NCI-H2171 (cell line): ENCODE measurements around the gene AFMID.
"Not testable (repeated sequence)": the region's sequence is repeated elsewhere in the genome, so short reads cannot be mapped to it uniquely, and the experiment has no call there.

Experiments used
- DNase-seq: peaks from one replicate; lab custom pipeline; 2025; lab: John Stamatoyannopoulos, UW

The AFMID gene, protein sequence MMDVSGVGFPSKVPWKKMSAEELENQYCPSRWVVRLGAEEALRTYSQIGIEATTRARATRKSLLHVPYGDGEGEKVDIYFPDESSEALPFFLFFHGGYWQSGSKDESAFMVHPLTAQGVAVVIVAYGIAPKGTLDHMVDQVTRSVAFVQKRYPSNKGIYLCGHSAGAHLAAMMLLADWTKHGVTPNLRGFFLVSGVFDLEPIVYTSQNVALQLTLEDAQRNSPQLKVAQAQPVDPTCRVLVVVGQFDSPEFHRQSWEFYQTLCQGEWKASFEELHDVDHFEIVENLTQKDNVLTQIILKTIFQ

GRCh38 chr17:78186692-78187595, at the start of gene AFMID, which contains the start of gene TK1:
AFMID (plus strand) TSS chr17:78187362; CDS start chr17:78187371, 9 bp downstream.
TK1 (minus strand) TSS chr17:78187052; CDS start chr17:78186994, 58 bp downstream.
- peak; percentile 96 for DNase-seq

DNA sequence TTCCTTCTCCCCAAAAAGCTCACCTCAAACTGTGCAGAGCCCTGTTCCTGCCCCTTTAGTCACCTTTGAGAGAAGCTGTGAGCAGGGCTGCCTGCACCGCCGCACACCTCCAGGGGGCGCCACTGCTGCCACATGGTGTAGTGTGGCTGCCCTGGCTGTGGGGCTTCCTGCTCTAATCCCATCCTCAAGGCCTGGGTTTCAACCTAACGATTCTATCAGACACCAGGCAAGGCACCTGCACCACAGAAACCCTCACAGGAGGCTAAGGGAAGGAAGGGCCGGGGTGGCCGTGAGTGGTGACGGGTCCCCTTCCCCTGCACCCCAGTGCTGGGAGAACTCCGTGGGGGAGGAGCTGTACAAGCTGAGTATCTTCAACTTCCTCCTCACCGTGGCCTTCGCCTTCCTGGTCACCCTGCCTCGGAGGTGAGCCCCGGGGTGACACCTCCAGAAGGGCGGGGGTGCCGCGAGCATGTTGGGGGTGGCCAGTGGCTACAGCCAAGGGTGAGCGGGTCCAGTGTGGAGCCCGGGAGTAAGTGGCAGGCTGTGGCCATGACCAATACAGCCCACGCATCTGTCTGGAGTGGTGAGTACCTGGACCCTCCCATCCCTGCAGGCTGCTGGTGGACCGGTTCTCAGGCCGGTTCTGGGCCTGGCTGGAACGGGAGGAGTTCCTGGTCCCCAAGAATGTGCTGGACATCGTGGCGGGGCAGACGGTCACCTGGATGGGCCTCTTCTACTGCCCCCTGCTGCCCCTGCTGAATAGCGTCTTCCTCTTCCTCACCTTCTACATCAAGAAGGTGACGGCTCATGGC, 49.6 kb upstream of the AFMID start:
- no peak for DNase-seq

DNA sequence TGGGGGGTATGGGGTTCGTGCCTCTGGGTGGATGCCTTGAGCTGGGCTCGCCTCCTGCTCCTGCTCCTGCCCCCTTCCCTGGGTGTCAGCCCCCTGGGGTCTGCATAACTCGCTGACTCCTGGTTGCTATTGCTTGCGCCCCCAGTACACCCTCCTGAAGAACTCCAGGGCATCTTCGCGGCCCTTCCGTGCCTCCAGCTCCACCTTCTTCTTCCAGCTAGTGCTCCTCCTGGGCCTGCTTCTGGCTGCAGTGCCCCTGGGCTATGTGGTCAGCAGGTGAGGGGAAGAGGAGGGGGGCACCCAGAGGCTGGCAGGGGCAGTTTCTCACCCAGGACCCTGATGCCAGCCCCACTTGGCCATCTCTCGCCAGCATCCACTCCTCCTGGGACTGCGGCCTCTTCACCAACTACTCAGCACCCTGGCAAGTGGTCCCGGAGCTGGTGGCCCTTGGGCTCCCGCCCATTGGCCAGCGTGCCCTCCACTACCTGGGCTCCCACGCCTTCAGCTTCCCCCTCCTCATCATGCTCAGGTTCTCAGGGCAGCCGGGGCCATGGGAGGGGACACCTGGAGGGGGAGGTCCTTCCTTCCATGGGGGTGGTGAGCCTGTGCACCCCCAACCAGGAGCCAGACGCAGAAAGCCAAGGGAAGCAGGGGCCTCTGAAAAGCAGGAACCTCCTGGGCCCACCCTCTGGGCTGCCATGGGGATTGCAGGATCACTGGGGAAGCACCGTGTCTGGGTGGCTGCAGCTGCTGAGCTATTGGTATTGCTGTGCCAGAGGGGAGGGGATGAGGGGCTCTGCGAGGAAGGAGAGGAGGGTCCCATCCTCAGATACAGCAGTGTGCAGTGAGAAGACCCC, 48.7 kb upstream of the AFMID start:
- DNase-seq: no peak

DNA sequence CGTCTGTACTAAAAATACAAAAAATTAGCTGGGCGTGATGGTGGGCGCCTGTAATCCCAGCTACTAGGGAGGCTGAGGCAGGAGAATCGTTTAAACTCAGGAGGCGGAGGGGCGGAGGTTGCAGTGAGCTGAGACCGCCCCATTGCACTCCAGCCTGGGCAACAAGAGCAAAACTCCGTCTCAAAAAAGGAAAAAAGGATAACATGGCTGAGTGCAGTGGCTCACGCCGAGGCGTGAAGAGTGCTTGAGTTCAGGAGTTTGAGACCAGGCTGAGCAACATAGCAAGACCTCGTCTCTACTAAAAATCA, 47.3 kb upstream of the AFMID start:
- not testable (repeated sequence) for DNase-seq

DNA sequence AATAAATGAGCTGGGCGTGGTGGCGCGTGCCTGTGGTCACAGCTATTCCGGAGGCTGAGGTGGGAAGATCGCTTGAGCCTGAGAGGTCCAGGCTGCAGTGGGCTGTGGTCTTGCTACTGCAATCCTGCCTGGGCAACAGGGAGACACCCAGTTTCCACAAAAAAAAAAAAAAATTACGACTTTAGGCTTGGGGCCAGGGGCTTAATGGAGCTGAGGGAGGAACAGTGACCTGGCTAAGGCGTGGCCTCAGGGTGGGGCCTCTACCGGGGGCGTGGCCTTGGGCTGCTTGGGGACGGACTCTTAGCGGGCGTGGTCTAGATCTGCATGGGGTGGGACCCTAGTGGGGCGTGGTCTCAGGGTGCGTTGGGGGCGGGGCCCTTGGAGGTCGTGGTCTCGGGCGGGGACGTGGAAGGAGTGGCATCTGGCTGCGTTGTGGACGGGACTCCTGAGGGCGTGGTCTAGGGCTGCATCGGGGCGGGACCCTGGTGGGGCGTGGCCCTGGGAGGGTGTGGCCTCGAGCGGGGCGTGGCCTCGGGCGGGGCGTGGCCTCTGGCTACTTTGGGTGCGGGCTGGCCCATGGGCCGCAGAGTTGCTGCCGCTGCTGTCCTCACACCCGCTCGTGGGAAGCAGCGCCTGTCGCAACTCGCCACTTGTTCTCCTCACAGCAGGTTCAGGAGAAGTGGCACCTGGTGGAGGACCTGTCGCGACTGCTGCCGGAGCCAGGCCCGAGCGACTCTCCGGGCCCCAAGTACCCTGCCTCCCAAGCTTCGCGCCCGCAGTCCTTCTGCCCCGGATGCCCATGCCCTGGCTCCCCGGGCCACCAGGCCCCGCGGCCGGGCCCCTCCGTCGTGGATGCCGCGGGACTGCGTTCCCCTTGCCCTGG, 46.8 kb upstream of the AFMID start:
- peak; percentile 95 for DNase-seq

GRCh38 chr17:78141437-78142118, 45.6 kb upstream of the AFMID start:
- DNase-seq: no peak

DNA sequence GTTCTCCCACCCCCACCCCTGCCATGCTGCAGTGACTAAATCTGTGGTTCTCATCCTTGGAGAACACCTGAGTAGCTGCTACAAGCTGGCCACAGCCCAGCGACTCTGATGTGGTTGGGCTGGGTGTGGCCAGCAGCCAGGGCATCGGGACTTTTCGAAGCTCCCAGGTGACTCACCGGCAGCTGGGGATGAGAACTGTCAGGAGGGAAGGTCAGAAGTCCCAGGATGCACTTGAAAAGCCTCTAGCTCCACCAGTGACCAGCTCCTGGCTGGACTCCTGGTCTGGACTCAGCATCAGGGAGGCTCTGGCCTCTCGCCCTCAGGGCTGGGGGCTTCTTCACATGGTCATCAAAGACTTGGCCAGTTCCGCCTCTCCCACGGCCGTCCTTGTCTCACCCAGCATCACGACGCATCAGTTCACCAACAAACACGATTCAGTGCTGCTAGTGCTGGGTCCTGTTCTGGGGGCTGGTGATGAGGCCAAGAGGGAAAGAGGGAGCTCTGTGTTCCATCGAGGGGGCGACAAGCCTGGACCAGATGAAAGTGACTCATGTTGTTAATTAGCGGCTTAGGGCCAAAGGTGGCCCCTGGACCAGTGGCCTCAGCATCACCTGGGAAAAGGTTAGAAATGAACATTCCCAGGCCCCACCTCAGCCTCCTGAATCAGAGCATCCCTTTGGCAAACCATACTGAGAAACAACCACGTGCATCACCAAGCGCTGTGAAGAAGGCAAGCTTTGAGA, 44.9 kb upstream of the AFMID start:
- no peak for DNase-seq

GRCh38 chr17:78143214-78144146, 43.7 kb upstream of the AFMID start:
- no peak for DNase-seq

DNA sequence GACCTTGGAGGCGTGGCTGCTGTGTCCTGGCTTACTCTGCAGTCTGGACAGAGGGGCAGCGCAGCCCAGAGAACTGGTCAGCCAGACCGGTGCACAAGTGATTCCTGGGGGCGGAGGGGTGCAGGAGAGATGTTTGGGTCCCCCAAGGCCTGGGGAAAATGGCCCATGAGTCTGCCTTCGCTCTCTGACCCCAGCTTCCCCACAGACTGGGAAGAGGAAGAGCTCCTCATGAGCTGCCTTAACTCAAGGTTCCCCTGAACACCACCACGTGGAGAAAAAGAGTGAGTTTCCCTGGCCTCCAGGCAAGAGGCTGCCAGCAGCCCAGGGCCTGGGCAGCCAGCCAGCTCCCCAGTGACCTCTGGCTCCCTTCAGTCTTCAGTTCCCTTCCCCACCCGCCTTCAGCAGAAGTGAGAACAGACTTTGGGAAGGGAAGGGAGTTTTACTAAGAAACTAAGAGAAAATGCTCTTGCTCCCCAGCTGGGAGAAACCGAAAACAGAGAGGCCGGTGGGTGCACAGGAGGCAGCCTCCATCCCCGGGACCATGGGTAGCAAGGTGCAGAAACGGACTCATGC, 42.9 kb upstream of the AFMID start:
- no peak for DNase-seq

- no peak for DNase-seq
Measured at GRCh38 chr17:78144736-78145641, 42.2 kb upstream of the AFMID start.

GRCh38 chr17:78146471-78146869, 40.7 kb upstream of the AFMID start:
- no peak for DNase-seq

GRCh38 chr17:78146881-78147280, 40.3 kb upstream of the AFMID start:
- DNase-seq: no peak

DNA sequence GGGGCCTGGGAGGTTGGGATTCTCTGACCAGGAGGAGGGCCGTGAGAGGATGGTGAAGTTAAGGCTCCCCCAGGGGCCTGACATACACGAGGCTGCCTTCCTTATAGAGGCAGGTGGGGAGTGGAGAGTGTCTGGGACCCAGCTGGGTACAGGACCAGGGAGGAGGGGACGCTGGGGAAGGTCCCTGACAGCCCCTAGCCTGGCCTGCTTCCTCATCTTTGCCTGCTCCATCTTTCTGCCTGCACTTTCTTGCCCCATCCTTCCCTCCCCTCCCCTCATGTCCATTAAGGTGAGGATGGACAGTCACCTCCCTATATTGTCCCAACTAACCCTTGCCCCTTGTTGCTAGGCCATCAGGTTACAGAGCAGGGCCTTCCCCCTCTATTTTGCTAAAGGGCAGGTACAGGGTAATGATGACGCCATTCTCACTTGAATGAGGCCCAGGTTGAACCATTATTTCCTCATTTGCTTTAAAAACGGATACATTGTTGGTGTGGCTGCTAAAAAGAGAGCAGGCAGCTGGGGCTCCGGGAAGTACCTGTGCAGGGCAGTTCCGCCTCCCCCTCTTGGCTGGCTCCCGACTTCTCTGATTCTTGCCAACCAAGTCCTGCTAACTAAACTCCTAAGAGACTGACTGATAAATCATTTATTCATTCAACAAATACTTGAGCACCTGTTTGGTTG, 39.7 kb upstream of the AFMID start:
- DNase-seq: no peak

DNA sequence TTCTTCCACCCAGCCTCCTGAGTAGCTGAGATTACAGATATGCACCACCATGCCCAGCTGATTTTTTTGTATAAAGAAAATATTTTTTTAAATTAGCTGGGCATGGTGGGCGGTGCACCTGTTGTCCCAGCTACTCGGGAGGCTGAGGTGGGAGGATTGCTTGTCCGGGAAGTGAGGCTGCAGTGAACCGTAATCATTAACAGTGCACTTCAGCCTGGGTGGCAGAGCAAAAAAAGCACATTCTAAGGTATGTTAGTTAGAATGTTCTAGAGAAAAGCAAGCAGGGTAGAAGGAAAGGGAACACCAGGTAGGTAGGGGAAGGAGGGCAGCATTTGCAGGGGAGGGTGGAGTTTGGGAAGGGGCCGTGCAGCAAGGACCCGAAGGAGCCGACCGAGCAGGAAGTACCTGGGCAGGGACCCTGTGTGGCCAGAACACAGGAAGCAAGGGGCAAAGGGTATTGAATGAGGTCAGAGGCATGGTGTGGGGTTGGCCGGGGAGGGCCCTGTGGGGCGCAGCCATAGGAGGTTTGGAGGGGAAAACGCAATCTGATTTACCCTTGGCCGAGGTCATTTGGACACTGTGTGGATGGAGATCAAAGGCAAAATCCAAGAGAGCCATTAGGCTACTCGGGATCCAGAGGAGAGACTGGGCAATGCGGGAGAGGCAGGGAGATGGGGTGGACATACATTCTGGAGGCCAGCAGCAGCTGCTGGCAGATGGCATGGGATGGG, 38.7 kb upstream of the AFMID start:
- no peak for DNase-seq

DNA sequence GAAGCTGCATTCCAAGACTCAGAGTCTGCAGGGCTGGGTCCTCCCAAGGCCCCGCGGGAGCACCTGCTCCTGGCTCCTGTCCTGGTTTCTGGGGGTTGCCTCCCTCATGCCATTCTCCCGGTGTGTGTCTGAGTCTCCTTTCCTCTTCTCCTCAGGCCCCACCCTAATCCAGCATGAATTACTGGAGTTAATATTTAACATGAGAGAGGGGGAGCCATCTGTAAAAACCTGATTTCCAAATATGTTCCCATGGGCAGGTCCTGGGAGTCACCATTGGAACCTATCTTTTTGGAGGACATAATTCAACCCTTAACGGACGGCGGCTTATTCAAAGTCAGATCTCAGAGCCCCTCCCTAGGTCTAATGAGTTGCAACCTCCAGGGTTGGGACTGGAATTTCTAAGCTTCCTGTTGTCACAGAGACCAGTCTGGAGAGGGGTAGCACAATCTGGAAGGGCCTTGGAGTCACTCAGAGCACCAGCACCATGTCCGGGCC, 35.6 kb upstream of the AFMID start:
- no peak for DNase-seq
